Ovary (tissue), 9 donors: ENCODE data around the gene GDAP2. TPM values are rescaled to one million over a fixed set of nuclear protein-coding genes. Genes with fewer than 3 reads are reported as not detected.

Experiments
- DNase-seq, 5 donors: peaks; one replicate each; pipeline ENCODE4 v3.0.0-alpha.2; 2019 to 2020
- H3K27ac ChIP-seq, 2 donors: fragments of 200-600 bp; one replicate each; pipeline versions ENCODE4 v1.5.1 to v1.8.0; 2019 to 2022
- H3K27me3 ChIP-seq: fragments of 200-600 bp; one replicate; pipeline ENCODE4 v1.8.0; 2022
- H3K36me3 ChIP-seq: fragments of 200-600 bp; sonication (generic); one replicate; pipeline ENCODE4 v1.5.1; 2019
- H3K4me1 ChIP-seq: one replicate; pipeline ENCODE4 v1.8.1; 2013; ENCODE audit warnings: mild to moderate bottlenecking, moderate library complexity; ENCODE audit not compliant: insufficient read depth
- H3K4me3 ChIP-seq: fragments of 200-600 bp; sonication (generic); one replicate; pipeline ENCODE4 v1.5.1; 2017
- H3K9me3 ChIP-seq, 2 donors: fragments of 200-600 bp in 1 of 2; sonication (generic) in 1 of 2; one replicate each; pipeline versions ENCODE4 v1.5.1 to v1.8.1; 2013 to 2019; ENCODE audit warnings: mild to moderate bottlenecking in 1 of 2, moderate library complexity in 1 of 2
- CTCF ChIP-seq, 3 donors: fragments of 450-650 bp in 2 of 3; fragments of 200-600 bp in 1 of 3; IDR thresholded peaks; one replicate each; pipeline versions ENCODE4 v1.5.1 to v1.8.0; 2016 to 2022; ENCODE audit warnings: antibody characterized with exemption in 3 of 3, mild to moderate bottlenecking in 1 of 3
- EP300 ChIP-seq: sonication (generic); formaldehyde crosslinking; IDR thresholded peaks from one replicate; pipeline ENCODE4 v1.6.1; 2017; ENCODE audit warnings: antibody characterized with exemption
- POLR2A ChIP-seq: fragments of 450-650 bp; IDR thresholded peaks from one replicate; pipeline ENCODE4 v1.6.1; 2017; ENCODE audit warnings: antibody characterized with exemption, mild to moderate bottlenecking, moderate library complexity
- WGBS, 3 donors: extraction: QIAGEN DNeasy Blood & Tissue Kit in 1 of 3; methylation state at CpG; one replicate each; pipeline versions ENCODE4 v1.1.5 to v1.1.7; 2013 to 2017; 5-methylcytosine and 5-hydroxymethylcytosine counted together
- intact Hi-C, 4 donors: fragments of 100-400 bp; cut with DNase I; formaldehyde crosslinking; loops; one replicate each; pipeline versions ENCODE4 v1.11.0 to v1.15.1; 2022 to 2023
- polyA plus RNA-seq, 2 donors: library from polyadenylated mRNA; stranded (reverse); fragments of 200-250 nt in 1 of 2; fragments of 350-450 nt in 1 of 2; fragmentation: Illumina TruSeq in 1 of 2; extraction: RNeasy Lipid Tissue Mini Kit (QIAGEN cat#74804) in 1 of 2; gene quantifications; one replicate each; pipeline ENCODE4 v1.2.3, GENCODE V29; 2013 to 2014
- total RNA-seq, 7 donors: library from RNA; depleted of rRNA in 2 of 7; stranded (reverse); fragments of >200 nt in 2 of 7; fragmentation: NEBNext Ultra II Directional in 3 of 7; extraction: Animal tissue kit (Norgen Biotek cat#: 25700) in 3 of 7; gene quantifications; one replicate each; pipeline versions ENCODE4 v1.1.0 to v1.2.4, GENCODE V29; 2016 to 2023
- donor health status: DM: no; HTN: no; CAD: no; lungs with moderate emphysema.
- donor health status: DM: no; HTN: no; CAD: no.
- donor health status: Bipolar disorder and iron deficiency.
- donor health status: DM: yes; HTN: yes; CAD: no.
- donor health status: DM: no; HTN: no; CAD: no.
- donor health status: DM: yes; HTN: yes; CAD: no.

Gene GDAP2
- total and polyA plus RNA-seq, 9 donors: 2.4 to 29.8 (median 20.8) TPM

GRCh38 chr1:117890452-117890851 lies 39.0 kb downstream of the GDAP2 start:
- WGBS, 3 donors: 95 to 99% (median 96%) methylated on average over 2 of the region's 2 CpGs
- no peak for TF ChIP-seq POLR2A
- no peak for TF ChIP-seq EP300
- no peak for TF ChIP-seq CTCF (IDR thresholded peaks at IDR 0.05)
- no peaks in the 10 kb centered on the region for H3K4me1 ChIP-seq
- no peak for DNase-seq
- no peaks in the 10 kb centered on the region for H3K9me3 ChIP-seq
- no peak overlapping the region for H3K27ac ChIP-seq
- H3K27me3 ChIP-seq: no peaks in the 10 kb centered on the region
- intact Hi-C loops: loop anchor here in 3 of 4 donors (10.0 kb wide), 2 partner anchors 136 to 376 kb away; no protein-coding TSS in a partner anchor
- H3K36me3 ChIP-seq: no peaks in the 10 kb centered on the region
- H3K4me3 ChIP-seq: no peak overlapping the region

- Histone ChIP-seq H3K36me3 (no peaks in the 10 kb centered on the region), H3K27me3 (no peaks in the 10 kb centered on the region), H3K9me3 (no peaks in the 10 kb centered on the region), H3K4me3 (no peak overlapping the region), H3K4me1 (no peaks in the 10 kb centered on the region), H3K27ac (no peak overlapping the region)
- no peak for DNase-seq
- WGBS, 3 donors: 39 to 46% (median 40%) methylated on average over 2 of the region's 2 CpGs
- intact Hi-C loops: no loop called here
- TF ChIP-seq EP300: no peak
- TF ChIP-seq CTCF (IDR thresholded peaks at IDR 0.05): no peak
- TF ChIP-seq POLR2A: no peak
Measured at GRCh38 chr1:117886101-117886795, 43.2 kb downstream of the GDAP2 start.

GRCh38 chr1:117883616-117884015 lies 45.8 kb downstream of the GDAP2 start:
- Histone ChIP-seq H3K36me3 (no peaks in the 10 kb centered on the region), H3K4me3 (no peak overlapping the region), H3K27ac (no peak overlapping the region), H3K27me3 (no peaks in the 10 kb centered on the region), H3K4me1 (no peaks in the 10 kb centered on the region), H3K9me3 (no peaks in the 10 kb centered on the region)
- WGBS, 3 donors: 93 to 100% (median 95%) methylated on average over 1 of the region's 1 CpG
- TF ChIP-seq CTCF (IDR thresholded peaks at IDR 0.05) (no peak), POLR2A (no peak), EP300 (no peak)
- no peak for DNase-seq
- intact Hi-C loops: no loop called here

- H3K36me3 ChIP-seq: no peaks in the 10 kb centered on the region
- H3K9me3 ChIP-seq: peaks cover 0 to 5% of the 10 kb centered on the region in 2 donors
- no peak overlapping the region for H3K4me3 ChIP-seq
- no peak for DNase-seq
- no peak for TF ChIP-seq CTCF (IDR thresholded peaks at IDR 0.05)
- no peak for TF ChIP-seq EP300
- TF ChIP-seq POLR2A: no peak
- 93 to 97% (median 96%) methylated on average over 1 of the region's 1 CpG for WGBS, 3 donors
- intact Hi-C loops: no loop called here
- no peaks in the 10 kb centered on the region for H3K27me3 ChIP-seq
- no peaks in the 10 kb centered on the region for H3K4me1 ChIP-seq
- no peak overlapping the region for H3K27ac ChIP-seq
Measured at GRCh38 chr1:117879284-117879683, 50.1 kb downstream of the GDAP2 start.
